Measurements from ENCODE around the gene TLR3. TPM values are rescaled to one million over a fixed set of nuclear protein-coding genes. Genes with fewer than 3 reads are reported as not detected.

TLR3 gene
- total RNA-seq, 4 donors from 2014 or later = 2.5 to 7.0 (median 4.0) TPM

DNA sequence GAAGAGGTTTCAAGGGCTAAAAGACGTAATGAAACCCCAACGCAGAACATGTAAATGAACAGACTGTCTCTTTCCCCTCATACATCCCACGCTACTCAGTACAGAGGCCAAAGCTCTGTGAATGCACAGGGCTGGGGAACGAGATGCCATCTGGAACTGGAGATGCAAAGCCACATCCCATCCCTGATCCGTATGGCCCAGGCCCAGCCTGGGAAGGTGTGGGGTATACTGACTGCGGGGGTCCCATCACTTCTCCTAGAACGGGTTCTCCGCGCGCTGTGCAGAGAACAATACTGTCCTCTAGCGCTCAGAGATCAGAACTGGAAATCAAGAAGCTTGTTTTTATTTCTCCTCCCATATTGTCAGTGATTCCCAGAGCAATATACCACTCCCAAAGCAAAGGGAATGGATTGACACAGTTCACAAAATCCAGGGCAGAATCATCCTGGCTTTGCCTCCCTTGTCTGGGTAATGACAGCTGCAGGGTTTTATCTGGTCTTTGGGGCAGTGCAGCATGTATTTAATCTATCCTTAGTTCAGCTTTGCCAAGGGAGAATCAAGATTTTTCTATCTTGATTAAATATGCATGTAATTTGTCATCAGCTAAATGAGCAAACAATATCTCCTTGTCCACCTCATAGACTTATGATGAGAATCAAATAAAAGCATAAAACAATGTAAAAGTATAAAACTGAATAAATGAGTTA is 47.3 kb upstream of the TLR3 start:
- Histone ChIP-seq H3K9me3 (no peaks in the 10 kb centered on the region), H3K27ac (replicated peaks in 1 of 4) (peak overlapping the region in 2 of 4 donors; percentile 12 to 47), H3K27me3 (no peaks in the 10 kb centered on the region), H3K4me3 (peak overlapping the region; percentile 24 to 49 (median 31)), H3K4me1 (peaks cover 4 to 36% (median 32%) of the 10 kb centered on the region in 4 donors), H3K36me3 (no peaks in the 10 kb centered on the region)
- 22% methylated on average over 11 of the region's 11 CpGs for WGBS
- DNase-seq (ENCODE audit: extremely low spot score) = peak; percentile 45
- peak in 1 of 2 donors; percentile 17 for TF ChIP-seq POLR2AphosphoS5 (IDR thresholded peaks at IDR 0.05)
- TF ChIP-seq POLR2A (IDR thresholded peaks at IDR 0.05; ENCODE audit: low read depth) = no peak
- no peak for TF ChIP-seq EP300 (IDR thresholded peaks at IDR 0.05)
- TF ChIP-seq, protein P1, sequence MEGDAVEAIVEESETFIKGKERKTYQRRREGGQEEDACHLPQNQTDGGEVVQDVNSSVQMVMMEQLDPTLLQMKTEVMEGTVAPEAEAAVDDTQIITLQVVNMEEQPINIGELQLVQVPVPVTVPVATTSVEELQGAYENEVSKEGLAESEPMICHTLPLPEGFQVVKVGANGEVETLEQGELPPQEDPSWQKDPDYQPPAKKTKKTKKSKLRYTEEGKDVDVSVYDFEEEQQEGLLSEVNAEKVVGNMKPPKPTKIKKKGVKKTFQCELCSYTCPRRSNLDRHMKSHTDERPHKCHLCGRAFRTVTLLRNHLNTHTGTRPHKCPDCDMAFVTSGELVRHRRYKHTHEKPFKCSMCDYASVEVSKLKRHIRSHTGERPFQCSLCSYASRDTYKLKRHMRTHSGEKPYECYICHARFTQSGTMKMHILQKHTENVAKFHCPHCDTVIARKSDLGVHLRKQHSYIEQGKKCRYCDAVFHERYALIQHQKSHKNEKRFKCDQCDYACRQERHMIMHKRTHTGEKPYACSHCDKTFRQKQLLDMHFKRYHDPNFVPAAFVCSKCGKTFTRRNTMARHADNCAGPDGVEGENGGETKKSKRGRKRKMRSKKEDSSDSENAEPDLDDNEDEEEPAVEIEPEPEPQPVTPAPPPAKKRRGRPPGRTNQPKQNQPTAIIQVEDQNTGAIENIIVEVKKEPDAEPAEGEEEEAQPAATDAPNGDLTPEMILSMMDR (IDR thresholded peaks at IDR 0.05) = peak; percentile 81 to 95 (median 84)
- intact Hi-C loops (cut with DNase I) = no loop called here

DNA sequence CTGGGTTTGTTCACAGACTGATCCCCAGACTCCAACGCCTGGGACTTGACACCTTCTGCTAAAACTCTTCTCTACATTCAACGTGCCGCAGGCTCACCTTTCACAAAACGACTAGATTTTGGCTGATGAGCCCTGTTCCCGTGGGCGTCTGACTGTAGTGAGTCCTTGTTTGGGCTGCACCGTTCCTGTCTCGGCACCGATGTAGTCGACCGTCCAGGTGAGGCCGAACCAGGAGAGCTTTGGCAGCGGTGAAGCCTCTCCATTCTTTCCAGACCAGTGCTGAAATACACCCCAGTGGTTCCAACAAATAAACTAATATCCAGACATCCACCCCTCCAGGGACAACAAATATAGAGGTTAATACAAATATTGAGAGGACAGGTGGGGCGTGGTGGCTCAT is 45.0 kb upstream of the TLR3 start:
- 90% methylated on average over 14 of the region's 14 CpGs for WGBS
- no peaks in the 10 kb centered on the region for H3K36me3 ChIP-seq
- no peak overlapping the region for H3K4me3 ChIP-seq
- no peak for DNase-seq (ENCODE audit: extremely low spot score)
- no peaks in the 10 kb centered on the region for H3K9me3 ChIP-seq
- intact Hi-C loops (cut with DNase I) = no loop called here
- H3K27me3 ChIP-seq = no peaks in the 10 kb centered on the region
- TF ChIP-seq, protein P1 (IDR thresholded peaks at IDR 0.05) = no peak
- TF ChIP-seq POLR2A (IDR thresholded peaks at IDR 0.05; ENCODE audit: low read depth) (no peak), POLR2AphosphoS5 (IDR thresholded peaks at IDR 0.05) (no peak), EP300 (IDR thresholded peaks at IDR 0.05) (no peak)
- H3K4me1 ChIP-seq = peaks cover 7 to 56% (median 50%) of the 10 kb centered on the region in 4 donors
- no peak overlapping the region for H3K27ac ChIP-seq (replicated peaks in 1 of 4)

DNA sequence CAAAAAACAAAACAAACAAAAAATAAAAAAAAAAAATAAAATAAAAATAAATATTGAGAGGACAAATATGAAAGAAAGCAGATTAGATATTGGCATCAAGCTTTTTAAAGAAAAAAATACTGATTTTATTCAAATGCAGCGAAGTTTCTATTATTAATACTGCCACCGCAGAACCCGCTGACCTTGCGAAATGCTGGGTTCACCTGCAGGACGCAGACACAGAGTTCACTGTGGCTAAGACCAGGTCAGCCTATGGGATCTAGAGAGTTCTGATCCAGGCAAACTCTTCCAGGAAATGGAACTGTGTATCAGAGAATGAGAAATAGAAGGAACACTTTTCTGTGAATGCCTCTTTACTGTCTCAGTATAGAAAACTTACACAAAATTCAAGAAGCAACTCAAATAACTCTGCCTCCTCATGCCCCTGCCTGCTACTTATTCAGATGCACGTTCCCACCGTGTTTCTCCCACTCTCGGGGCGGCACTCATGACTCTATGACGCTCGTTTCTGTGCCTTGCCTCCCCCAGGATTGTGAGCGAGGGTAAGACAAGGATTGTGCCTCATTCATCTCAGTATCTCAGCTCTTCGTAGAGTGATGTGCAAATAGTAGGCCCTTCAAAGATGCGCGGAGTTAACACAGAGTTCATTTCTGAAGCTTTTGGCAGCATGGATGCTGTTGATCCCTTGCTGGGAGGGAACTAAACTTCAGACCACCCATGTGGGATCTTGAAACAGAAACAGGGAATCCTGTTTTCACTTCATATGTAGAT is 44.1 kb upstream of the TLR3 start:
- no peaks in the 10 kb centered on the region for H3K36me3 ChIP-seq
- H3K4me1 ChIP-seq = peaks cover 15 to 65% (median 56%) of the 10 kb centered on the region in 4 donors
- H3K9me3 ChIP-seq = no peaks in the 10 kb centered on the region
- TF ChIP-seq EP300 (IDR thresholded peaks at IDR 0.05) (no peak), POLR2A (IDR thresholded peaks at IDR 0.05; ENCODE audit: low read depth) (no peak), POLR2AphosphoS5 (IDR thresholded peaks at IDR 0.05) (no peak)
- TF ChIP-seq, protein P1 (IDR thresholded peaks at IDR 0.05) = no peak
- WGBS = 80% methylated on average over 15 of the region's 15 CpGs
- no peak for DNase-seq (ENCODE audit: extremely low spot score)
- peak overlapping the region; percentile 82 to 87 (median 86) for H3K27ac ChIP-seq (replicated peaks in 1 of 4)
- intact Hi-C loops (cut with DNase I) = loop anchor here (5.0 kb wide), 1 partner anchor 383 kb away; no protein-coding TSS in a partner anchor
- no peak overlapping the region for H3K4me3 ChIP-seq
- H3K27me3 ChIP-seq = no peaks in the 10 kb centered on the region

DNA sequence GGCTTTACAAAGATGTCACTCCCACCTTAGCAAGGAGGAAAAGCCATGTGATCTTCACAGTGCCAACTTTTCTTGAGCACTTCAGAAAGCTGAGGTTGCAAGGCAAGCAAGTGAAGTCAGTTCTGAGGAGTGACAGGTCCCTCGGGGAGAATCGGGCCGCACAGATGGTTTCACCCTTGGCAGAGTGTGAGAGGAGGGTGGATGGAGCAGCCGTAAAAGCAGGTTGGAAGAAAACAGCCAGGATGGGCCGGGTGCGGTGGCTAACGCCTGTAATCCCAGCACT is 43.6 kb upstream of the TLR3 start:
- DNase-seq (ENCODE audit: extremely low spot score) = no peak
- H3K27me3 ChIP-seq = no peaks in the 10 kb centered on the region
- H3K36me3 ChIP-seq = no peaks in the 10 kb centered on the region
- peaks cover 21 to 67% (median 58%) of the 10 kb centered on the region in 4 donors for H3K4me1 ChIP-seq
- intact Hi-C loops (cut with DNase I) = loop anchor here (5.0 kb wide), 1 partner anchor 383 kb away; no protein-coding TSS in a partner anchor
- H3K27ac ChIP-seq (replicated peaks in 1 of 4) = peak overlapping the region; percentile 82 to 87 (median 86)
- no peak for TF ChIP-seq EP300 (IDR thresholded peaks at IDR 0.05)
- TF ChIP-seq POLR2A (IDR thresholded peaks at IDR 0.05; ENCODE audit: low read depth) = no peak
- TF ChIP-seq POLR2AphosphoS5 (IDR thresholded peaks at IDR 0.05) = no peak
- TF ChIP-seq, protein P1 (IDR thresholded peaks at IDR 0.05) = no peak
- no peaks in the 10 kb centered on the region for H3K9me3 ChIP-seq
- no peak overlapping the region for H3K4me3 ChIP-seq
- 49% methylated on average over 7 of the region's 7 CpGs for WGBS

All from esophagus muscularis mucosa (tissue), 4 donors.